Keratinocyte (primary cell): Measurements from ENCODE around the gene TMA7.

Experiments used
- CTCF ChIP-seq, 3 experiments: IDR thresholded peaks in 1 of 3; conservative IDR thresholded peaks in 1 of 3; optimal IDR thresholded peaks in 1 of 3; 2 replicates in 2 of 3; 3 replicates in 1 of 3; pipeline versions ENCODE3 to v1.5.1; 2011; ENCODE audit warnings: low read length in 3 of 3, mild to moderate bottlenecking in 3 of 3, moderate library complexity in 2 of 3, control low read depth in 1 of 3, inconsistent platforms in 1 of 3; ENCODE audit not compliant: insufficient read depth in 2 of 3; ENCODE audit errors: extremely low read depth in 1 of 3
- EZH2 ChIP-seq: IDR thresholded peaks from one replicate; pipeline ENCODE4 v1.6.1; 2012; ENCODE audit warnings: inconsistent platforms, mild to moderate bottlenecking, low read length, moderate library complexity

GRCh38 chr3:48406443-48407431, 33.3 kb upstream of the TMA7 start:
- TF ChIP-seq CTCF (optimal IDR thresholded peaks at IDR 0.05 in 1 of 3, IDR thresholded peaks at IDR 0.05 in 1 of 3, conservative IDR thresholded peaks at IDR 0.05 in 1 of 3; ENCODE audit: extremely low read depth in 1 of 3, insufficient read depth in 2 of 3, low read length in 3 of 3): no peak
- TF ChIP-seq EZH2: no peak
